Neural progenitor cell (in vitro differentiated cells): ENCODE data around the gene LRP1B. TPM values are rescaled to one million over a fixed set of nuclear protein-coding genes. Genes with fewer than 3 reads are reported as not detected.

ENCODE experiments used
- DNase-seq: peaks from one replicate; pipeline ENCODE4 v3.0.0-alpha.2; 2016; ENCODE audit warnings: low spot score
- H2AFZ ChIP-seq: fragments of 200-600 bp; sonication (generic); replicated peaks from 2 replicates; pipeline ENCODE4 v1.6.1; 2016; ENCODE audit warnings: antibody characterized with exemption
- H3F3A ChIP-seq: fragments of 200-600 bp; sonication (generic); 2 replicates; pipeline ENCODE4 v1.6.1; 2016; ENCODE audit warnings: antibody characterized with exemption, low read depth
- H3K27ac ChIP-seq: fragments of 200-600 bp; sonication (generic); 2 replicates; pipeline ENCODE4 v1.5.1; 2016; ENCODE audit warnings: mild to moderate bottlenecking
- H3K27me3 ChIP-seq: fragments of 200-600 bp; sonication (generic); 2 replicates; pipeline ENCODE4 v1.6.1; 2016; ENCODE audit warnings: mild to moderate bottlenecking, moderate library complexity
- H3K36me3 ChIP-seq: fragments of 200-600 bp; sonication (generic); 2 replicates; pipeline ENCODE4 v1.5.1; 2016
- H3K4me1 ChIP-seq: fragments of 200-600 bp; sonication (generic); 2 replicates; pipeline ENCODE4 v1.6.1; 2016; ENCODE audit warnings: mixed run types
- H3K4me2 ChIP-seq: fragments of 200-600 bp; sonication (generic); 2 replicates; pipeline ENCODE4 v1.6.1; 2016
- H3K4me3 ChIP-seq: fragments of 200-600 bp; sonication (generic); 2 replicates; pipeline ENCODE4 v1.5.1; 2016
- H3K79me2 ChIP-seq: fragments of 200-600 bp; sonication (generic); 2 replicates; pipeline ENCODE4 v1.6.1; 2016; ENCODE audit warnings: low read depth
- H3K9ac ChIP-seq: fragments of 200-600 bp; sonication (generic); 2 replicates; pipeline ENCODE4 v1.6.1; 2016
- H3K9me3 ChIP-seq: fragments of 200-600 bp; sonication (generic); 2 replicates; pipeline ENCODE4 v1.5.1; 2016; ENCODE audit warnings: low read depth
- H4K20me1 ChIP-seq: fragments of 200-600 bp; sonication (generic); 2 replicates; pipeline ENCODE4 v1.6.1; 2016; ENCODE audit warnings: low read depth
- H3K27ac Mint-ChIP-seq: 3 replicates; pipeline ENCODE4 v1.8.0; 2021; ENCODE audit warnings: mixed read lengths
- H3K27me3 Mint-ChIP-seq: 2 replicates; pipeline ENCODE4 v1.8.0; 2022; ENCODE audit warnings: low read depth, mild to moderate bottlenecking, inconsistent platforms, moderate library complexity, mixed read lengths; ENCODE audit not compliant: insufficient read depth
- H3K36me3 Mint-ChIP-seq: 3 replicates; pipeline ENCODE4 v1.8.0; 2021; ENCODE audit warnings: mixed read lengths
- H3K4me1 Mint-ChIP-seq: 3 replicates; pipeline ENCODE4 v1.8.0; 2021; ENCODE audit warnings: mixed read lengths
- H3K4me3 Mint-ChIP-seq: 3 replicates; pipeline ENCODE4 v1.8.0; 2021; ENCODE audit warnings: mild to moderate bottlenecking, moderate library complexity, mixed read lengths
- H3K9me3 Mint-ChIP-seq: 3 replicates; pipeline ENCODE4 v1.8.0; 2020; ENCODE audit warnings: mixed read lengths
- CTCF ChIP-seq: fragments of 200-600 bp; sonication (generic); IDR thresholded peaks from 2 replicates; pipeline ENCODE4 v1.5.1; 2017; ENCODE audit warnings: antibody characterized with exemption, mild to moderate bottlenecking
- EZH2 ChIP-seq: fragments of 200-600 bp; sonication (generic); IDR thresholded peaks from 2 replicates; pipeline ENCODE4 v1.6.1; 2017; ENCODE audit warnings: antibody characterized with exemption, mild to moderate bottlenecking, moderate library complexity
- EZH2phosphoT487 ChIP-seq: fragments of 200-600 bp; sonication (generic); IDR thresholded peaks from 2 replicates; pipeline ENCODE4 v1.6.1; 2017; ENCODE audit warnings: antibody characterized with exemption
- total RNA-seq: library from RNA; depleted of rRNA; stranded (reverse); fragments of >200 nt; gene quantifications from 2 replicates; pipeline ENCODE4 v1.2.3, GENCODE V29; 2015; ENCODE audit warnings: low replicate concordance

LRP1B gene
- total RNA-seq, 1 donor from 2014 or later = not detected

- H3K4me3 Mint-ChIP-seq = no peak overlapping the region
- no peak overlapping the region for H3K4me3 ChIP-seq
- no peak for DNase-seq
Measured at GRCh38 chr2:141871913-141872634, 258.7 kb downstream of the LRP1B start.

GRCh38 chr2:141869572-141869971 is 261.2 kb downstream of the LRP1B start:
- Mint-ChIP-seq H3K36me3 (no peaks in the 10 kb centered on the region), H3K9me3 (no peaks in the 10 kb centered on the region), H3K27me3 (no peaks in the 10 kb centered on the region), H3K27ac (no peak overlapping the region), H3K4me1 (no peaks in the 10 kb centered on the region), H3K4me3 (no peak overlapping the region)
- H3F3A ChIP-seq = no peaks in the 10 kb centered on the region
- H3K27ac ChIP-seq = no peak overlapping the region
- H2AFZ ChIP-seq = no peak overlapping the region
- H3K4me1 ChIP-seq = no peaks in the 10 kb centered on the region
- no peaks in the 10 kb centered on the region for H3K36me3 ChIP-seq
- no peak overlapping the region for H3K9ac ChIP-seq
- no peaks in the 10 kb centered on the region for H3K9me3 ChIP-seq
- no peaks in the 10 kb centered on the region for H3K27me3 ChIP-seq
- no peak overlapping the region for H3K4me3 ChIP-seq
- DNase-seq = no peak
- no peak overlapping the region for H3K4me2 ChIP-seq
- no peaks in the 10 kb centered on the region for H3K79me2 ChIP-seq
- H4K20me1 ChIP-seq = no peaks in the 10 kb centered on the region
- TF ChIP-seq EZH2phosphoT487 (no peak), EZH2 (no peak), CTCF (no peak)

More at GRCh38 chr2:141871913-141872634, 258.7 kb downstream of the LRP1B start:
- no peaks in the 10 kb centered on the region for H3K4me1 Mint-ChIP-seq
- Histone ChIP-seq H3K27me3 (no peaks in the 10 kb centered on the region), H4K20me1 (no peaks in the 10 kb centered on the region), H3K9ac (no peak overlapping the region), H3K27ac (no peak overlapping the region), H3K36me3 (no peaks in the 10 kb centered on the region), H3K4me2 (no peak overlapping the region), H2AFZ (peak overlapping the region; percentile 40), H3K9me3 (no peaks in the 10 kb centered on the region), H3K79me2 (no peaks in the 10 kb centered on the region), H3K4me1 (no peaks in the 10 kb centered on the region), H3F3A (no peaks in the 10 kb centered on the region)
- H3K9me3 Mint-ChIP-seq = no peaks in the 10 kb centered on the region
- H3K27me3 Mint-ChIP-seq = no peaks in the 10 kb centered on the region
- TF ChIP-seq CTCF (no peak), EZH2 (no peak), EZH2phosphoT487 (no peak)
- H3K36me3 Mint-ChIP-seq = no peaks in the 10 kb centered on the region
- no peak overlapping the region for H3K27ac Mint-ChIP-seq

GRCh38 chr2:141863964-141864363 is 266.9 kb downstream of the LRP1B start:
- H3K4me1 ChIP-seq = no peaks in the 10 kb centered on the region
- H3K27me3 ChIP-seq = no peaks in the 10 kb centered on the region
- no peak overlapping the region for H3K4me3 Mint-ChIP-seq
- no peak overlapping the region for H3K9ac ChIP-seq
- H3K4me1 Mint-ChIP-seq = no peaks in the 10 kb centered on the region
- no peak overlapping the region for H2AFZ ChIP-seq
- DNase-seq = no peak
- no peaks in the 10 kb centered on the region for H3K36me3 ChIP-seq
- no peak overlapping the region for H3K27ac ChIP-seq
- H3K27ac Mint-ChIP-seq = no peak overlapping the region
- H4K20me1 ChIP-seq = no peaks in the 10 kb centered on the region
- H3K9me3 ChIP-seq = no peaks in the 10 kb centered on the region
- H3K4me3 ChIP-seq = no peak overlapping the region
- no peaks in the 10 kb centered on the region for H3F3A ChIP-seq
- H3K4me2 ChIP-seq = no peak overlapping the region
- no peaks in the 10 kb centered on the region for H3K79me2 ChIP-seq
- no peaks in the 10 kb centered on the region for H3K9me3 Mint-ChIP-seq
- TF ChIP-seq EZH2phosphoT487 (no peak), CTCF (no peak), EZH2 (no peak)
- no peaks in the 10 kb centered on the region for H3K27me3 Mint-ChIP-seq
- H3K36me3 Mint-ChIP-seq = no peaks in the 10 kb centered on the region
